Measurements from ENCODE around the gene WNT1. TPM values are rescaled to one million over a fixed set of nuclear protein-coding genes. Genes with fewer than 3 reads are reported as not detected.

WNT1 gene
- total RNA-seq, 1 experiment from 2014 or later = not detected

- H3K4me1 ChIP-seq = no peaks in the 10 kb centered on the region
- TSS peak; percentile 38 for BruUV-seq (replicated peaks)
- CTCF ChIA-PET = interaction anchor here (0.6 to 3.6 kb wide), 16 partner anchors 11 to 183 kb away, joined by 3 to 53 read pairs (median 4); partner anchors contain the start of genes DDX23, FKBP11 and WNT10B
- peak; percentile 75 to 88 for DNase-seq
- Mint-ChIP-seq H3K4me3 (ENCODE audit: unreplicated experiment) (no peak overlapping the region), H3K36me3 (ENCODE audit: insufficient read depth, unreplicated experiment) (peaks cover 73% of the 10 kb centered on the region), H3K27me3 (ENCODE audit: insufficient read depth, unreplicated experiment) (no peaks in the 10 kb centered on the region), H3K27ac (ENCODE audit: unreplicated experiment) (no peak overlapping the region), H3K9me3 (ENCODE audit: unreplicated experiment) (no peaks in the 10 kb centered on the region), H3K4me1 (ENCODE audit: low read depth, unreplicated experiment) (no peaks in the 10 kb centered on the region)
- H3K9me3 ChIP-seq = no peaks in the 10 kb centered on the region
- intact Hi-C loops (cut with micrococcal nuclease; ENCODE audit: unreplicated experiment) = loop anchor here (1.0 to 5.0 kb wide), 3 partner anchors 46 to 83 kb away; partner anchors contain the start of gene DDN
- TF ChIP-seq CTCF (IDR thresholded peaks at IDR 0.05; ENCODE audit: insufficient read depth in 1 of 2, low read depth in 1 of 2, low read length in 1 of 2, severe bottlenecking in 1 of 2, unreplicated experiment in 1 of 2) = peak; percentile 94 to 98
- H3K27me3 ChIP-seq (replicated peaks; ENCODE audit: control insufficient read depth, insufficient read depth, low read length) = no peaks in the 10 kb centered on the region
- peaks cover 2% of the 10 kb centered on the region; the same call in 1 of the 2 replicates for H3K36me3 ChIP-seq (ENCODE audit: control insufficient read depth, insufficient read depth, low read length)
- POLR2A ChIA-PET = interaction anchor here (0.6 kb wide), 2 partner anchors 21 to 83 kb away, joined by 3 to 4 read pairs; partner anchors contain the start of gene ARF3
- no peak overlapping the region for H3K4me3 ChIP-seq (ENCODE audit: low read depth, low read length)
Measured at GRCh38 chr12:48936379-48936979, 41.6 kb upstream of the WNT1 start.

GRCh38 chr12:48937170-48937569 lies 41.0 kb upstream of the WNT1 start:
- H3K36me3 Mint-ChIP-seq (ENCODE audit: insufficient read depth, unreplicated experiment) = peaks cover 72% of the 10 kb centered on the region
- peak in 1 of 2 experiments; percentile 9 for TF ChIP-seq CTCF (IDR thresholded peaks at IDR 0.05; ENCODE audit: insufficient read depth in 1 of 2, low read depth in 1 of 2, low read length in 1 of 2, severe bottlenecking in 1 of 2, unreplicated experiment in 1 of 2)
- H3K4me1 Mint-ChIP-seq (ENCODE audit: low read depth, unreplicated experiment) = no peaks in the 10 kb centered on the region
- H3K27me3 Mint-ChIP-seq (ENCODE audit: insufficient read depth, unreplicated experiment) = no peaks in the 10 kb centered on the region
- H3K9me3 Mint-ChIP-seq (ENCODE audit: unreplicated experiment) = no peaks in the 10 kb centered on the region
- Histone ChIP-seq H3K9me3 (no peaks in the 10 kb centered on the region), H3K27me3 (replicated peaks; ENCODE audit: control insufficient read depth, insufficient read depth, low read length) (no peaks in the 10 kb centered on the region), H3K36me3 (ENCODE audit: control insufficient read depth, insufficient read depth, low read length) (peaks cover 2% of the 10 kb centered on the region; the same call in 1 of the 2 replicates), H3K4me3 (ENCODE audit: low read depth, low read length) (no peak overlapping the region), H3K4me1 (no peaks in the 10 kb centered on the region)
- ChIA-PET CTCF (interaction anchor here (0.7 to 3.6 kb wide), 6 partner anchors 12 to 84 kb away, joined by 3 to 53 read pairs (median 10); partner anchors contain the start of genes DDX23 and FKBP11), POLR2A (interaction anchor here (0.6 kb wide), 1 partner anchor 20 kb away, joined by 4 read pairs; the partner anchor contains the start of gene ARF3)
- H3K4me3 Mint-ChIP-seq (ENCODE audit: unreplicated experiment) = no peak overlapping the region
- intact Hi-C loops (cut with micrococcal nuclease; ENCODE audit: unreplicated experiment) = loop anchor here (5.0 kb wide), 1 partner anchor 60 kb away; the partner anchor contains the start of gene DDN
- DNase-seq = peak in 1 of 2 experiments; percentile 26
- no TSS peak for BruUV-seq (replicated peaks)
- H3K27ac Mint-ChIP-seq (ENCODE audit: unreplicated experiment) = no peak overlapping the region

GRCh38 chr12:48938805-48939204 lies 39.3 kb upstream of the WNT1 start:
- POLR2A ChIA-PET = interaction anchor here (0.5 kb wide), 1 partner anchor 87 kb away, joined by 3 read pairs; the partner anchor contains the start of gene DDX23
- no peak overlapping the region for H3K27ac Mint-ChIP-seq (ENCODE audit: unreplicated experiment)

More at GRCh38 chr12:48938805-48939204, 39.3 kb upstream of the WNT1 start:
- no peaks in the 10 kb centered on the region for H3K9me3 Mint-ChIP-seq (ENCODE audit: unreplicated experiment)
- CTCF ChIA-PET = interaction anchor here (0.7 to 3.6 kb wide), 2 partner anchors 86 to 113 kb away, joined by 3 to 53 read pairs; partner anchors contain the start of gene DDX23
- H3K4me3 ChIP-seq (ENCODE audit: low read depth, low read length) = no peak overlapping the region
- no peaks in the 10 kb centered on the region for H3K27me3 Mint-ChIP-seq (ENCODE audit: insufficient read depth, unreplicated experiment)
- intact Hi-C loops (cut with micrococcal nuclease; ENCODE audit: unreplicated experiment) = loop anchor here (5.0 kb wide), 1 partner anchor 58 kb away; the partner anchor contains the start of gene DDN
- TF ChIP-seq CTCF (IDR thresholded peaks at IDR 0.05; ENCODE audit: insufficient read depth in 1 of 2, low read depth in 1 of 2, low read length in 1 of 2, severe bottlenecking in 1 of 2, unreplicated experiment in 1 of 2) = no peak
- no peak overlapping the region for H3K4me3 Mint-ChIP-seq (ENCODE audit: unreplicated experiment)
- H3K4me1 ChIP-seq = no peaks in the 10 kb centered on the region
- peaks cover 63% of the 10 kb centered on the region for H3K36me3 Mint-ChIP-seq (ENCODE audit: insufficient read depth, unreplicated experiment)
- H3K27me3 ChIP-seq (replicated peaks; ENCODE audit: control insufficient read depth, insufficient read depth, low read length) = no peaks in the 10 kb centered on the region
- H3K36me3 ChIP-seq (ENCODE audit: control insufficient read depth, insufficient read depth, low read length) = no peaks in the 10 kb centered on the region; the same call in 1 of the 2 replicates
- DNase-seq = no peak
- H3K4me1 Mint-ChIP-seq (ENCODE audit: low read depth, unreplicated experiment) = no peaks in the 10 kb centered on the region
- BruUV-seq (replicated peaks) = no TSS peak
- H3K9me3 ChIP-seq = no peaks in the 10 kb centered on the region
